ENCODE results near the gene AHCYL2.
A peak's percentile ranks its signal among the peaks of the same experiment; 100 is the strongest.

The AHCYL2 gene

DNA sequence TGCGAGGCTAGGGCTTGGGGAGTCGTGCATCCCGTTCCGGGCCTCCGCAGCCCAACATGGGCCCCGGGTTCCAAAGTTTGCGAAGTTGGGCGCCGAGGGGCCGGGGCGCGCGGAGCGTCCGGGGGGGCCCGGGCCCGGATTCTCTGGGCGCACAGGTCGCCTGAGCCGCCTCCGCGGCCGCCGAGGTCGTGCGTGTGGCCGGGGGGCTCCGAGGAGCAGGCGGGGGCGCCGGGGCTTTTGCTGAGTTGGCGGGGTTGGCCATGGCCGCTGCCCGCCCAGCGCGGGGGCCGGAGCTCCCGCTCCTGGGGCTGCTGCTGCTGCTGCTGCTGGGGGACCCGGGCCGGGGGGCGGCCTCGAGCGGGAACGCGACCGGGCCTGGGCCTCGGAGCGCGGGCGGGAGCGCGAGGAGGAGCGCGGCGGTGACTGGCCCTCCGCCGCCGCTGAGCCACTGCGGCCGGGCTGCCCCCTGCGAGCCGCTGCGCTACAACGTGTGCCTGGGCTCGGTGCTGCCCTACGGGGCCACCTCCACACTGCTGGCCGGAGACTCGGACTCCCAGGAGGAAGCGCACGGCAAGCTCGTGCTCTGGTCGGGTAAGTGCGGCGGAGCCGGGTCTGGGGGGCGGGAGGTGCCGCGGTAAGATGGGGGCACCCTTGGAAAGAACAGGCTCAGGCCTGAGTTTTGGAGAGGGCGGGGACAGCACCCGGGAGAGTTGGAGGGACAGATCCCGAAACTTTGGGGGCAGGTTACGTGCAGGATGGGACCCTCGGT lies 35.8 kb upstream of the AHCYL2 start:
- TF ChIP-seq, protein P1, sequence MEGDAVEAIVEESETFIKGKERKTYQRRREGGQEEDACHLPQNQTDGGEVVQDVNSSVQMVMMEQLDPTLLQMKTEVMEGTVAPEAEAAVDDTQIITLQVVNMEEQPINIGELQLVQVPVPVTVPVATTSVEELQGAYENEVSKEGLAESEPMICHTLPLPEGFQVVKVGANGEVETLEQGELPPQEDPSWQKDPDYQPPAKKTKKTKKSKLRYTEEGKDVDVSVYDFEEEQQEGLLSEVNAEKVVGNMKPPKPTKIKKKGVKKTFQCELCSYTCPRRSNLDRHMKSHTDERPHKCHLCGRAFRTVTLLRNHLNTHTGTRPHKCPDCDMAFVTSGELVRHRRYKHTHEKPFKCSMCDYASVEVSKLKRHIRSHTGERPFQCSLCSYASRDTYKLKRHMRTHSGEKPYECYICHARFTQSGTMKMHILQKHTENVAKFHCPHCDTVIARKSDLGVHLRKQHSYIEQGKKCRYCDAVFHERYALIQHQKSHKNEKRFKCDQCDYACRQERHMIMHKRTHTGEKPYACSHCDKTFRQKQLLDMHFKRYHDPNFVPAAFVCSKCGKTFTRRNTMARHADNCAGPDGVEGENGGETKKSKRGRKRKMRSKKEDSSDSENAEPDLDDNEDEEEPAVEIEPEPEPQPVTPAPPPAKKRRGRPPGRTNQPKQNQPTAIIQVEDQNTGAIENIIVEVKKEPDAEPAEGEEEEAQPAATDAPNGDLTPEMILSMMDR (IDR thresholded peaks at IDR 0.05; ENCODE audit: low read length, missing control alignments) = no peak
- DNase-seq (ENCODE audit: low read depth) = peak; percentile 24
- peak overlapping the region; percentile 64 for H3K4me3 ChIP-seq (replicated peaks; ENCODE audit: low read depth, low read length)

DNA sequence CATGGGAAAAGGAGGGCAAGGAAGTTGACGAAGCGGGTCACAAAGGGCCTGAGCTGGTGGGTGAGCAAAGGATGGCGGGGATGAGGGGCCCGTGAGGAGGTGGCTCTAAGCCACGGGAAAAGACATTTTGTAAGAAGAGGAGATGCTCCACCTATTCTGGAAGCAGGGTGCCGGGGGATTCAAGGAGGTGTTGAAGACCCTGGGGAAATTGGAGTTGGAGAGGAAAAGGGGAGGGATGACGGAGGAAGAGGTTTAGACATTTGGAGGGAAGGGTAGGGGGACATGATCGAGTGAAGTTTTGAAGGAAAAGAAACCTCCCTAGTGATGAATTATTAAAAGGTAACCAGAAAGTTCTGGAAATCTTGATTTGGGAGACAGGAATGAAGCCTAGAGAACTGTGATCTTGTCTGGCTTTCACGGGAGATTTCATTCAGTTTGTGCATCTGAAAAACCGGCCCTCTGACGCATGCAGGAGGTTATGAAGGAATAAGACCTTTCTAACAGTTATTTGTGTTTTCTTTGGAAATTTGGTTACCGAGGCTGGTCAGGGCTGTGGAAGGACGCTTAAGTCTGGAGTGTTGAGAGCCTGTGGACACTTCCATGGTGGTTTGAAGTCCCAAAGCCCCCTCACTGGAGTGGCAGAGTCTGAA lies 35.0 kb upstream of the AHCYL2 start:
- peak overlapping the region; percentile 64 for H3K4me3 ChIP-seq (replicated peaks; ENCODE audit: low read depth, low read length)
- no peak for DNase-seq (ENCODE audit: low read depth)
- TF ChIP-seq, protein P1 (IDR thresholded peaks at IDR 0.05; ENCODE audit: low read length, missing control alignments) = no peak

DNA sequence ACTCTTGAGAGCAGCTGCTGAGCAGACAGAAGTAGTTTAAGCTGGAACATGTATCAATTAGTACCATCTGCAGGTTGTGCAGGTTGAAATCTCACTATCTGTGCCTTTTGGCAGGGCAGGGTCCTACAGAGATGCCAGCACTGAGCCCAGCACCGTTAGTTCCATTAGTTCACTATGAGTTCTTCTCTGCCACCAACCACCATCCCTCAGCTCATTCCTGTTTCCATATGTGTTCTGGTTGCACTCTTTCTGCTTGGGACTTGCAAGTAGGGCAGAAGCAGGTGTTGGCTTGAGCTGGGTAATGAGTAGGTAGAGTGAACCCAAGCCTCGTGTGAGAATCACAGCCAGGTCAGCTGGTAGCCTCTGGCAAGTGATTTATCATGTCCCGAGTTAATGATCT lies 33.6 kb upstream of the AHCYL2 start:
- TF ChIP-seq, protein P1 (IDR thresholded peaks at IDR 0.05; ENCODE audit: low read length, missing control alignments) = no peak

DNA sequence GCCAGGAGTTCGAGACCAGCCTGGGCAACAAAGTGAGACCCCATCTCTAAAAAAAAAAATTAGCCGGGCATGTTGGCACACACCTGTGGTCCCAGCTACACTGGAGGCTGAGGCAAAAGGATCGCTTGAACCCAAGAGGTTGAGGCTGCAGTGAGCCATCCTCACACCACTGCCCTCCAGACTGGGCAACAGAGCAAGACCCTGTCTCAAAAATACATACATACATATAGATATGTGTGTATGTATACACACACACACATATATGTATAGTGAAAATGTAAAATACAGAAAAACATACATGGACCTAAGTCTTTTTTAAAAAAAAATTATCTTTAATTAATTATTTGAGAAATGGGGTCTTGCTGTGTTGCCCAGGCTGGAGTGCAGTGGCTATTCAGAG lies 30.9 kb upstream of the AHCYL2 start:
- TF ChIP-seq, protein P1 (IDR thresholded peaks at IDR 0.05; ENCODE audit: low read length, missing control alignments) = no peak
- DNase-seq (ENCODE audit: low read depth) = no peak
- no peak overlapping the region for H3K4me3 ChIP-seq (replicated peaks; ENCODE audit: low read depth, low read length)

More for the DNA sequence above, 33.6 kb upstream of the AHCYL2 start:
- H3K4me3 ChIP-seq (replicated peaks; ENCODE audit: low read depth, low read length) = no peak overlapping the region
- DNase-seq (ENCODE audit: low read depth) = no peak

DNA sequence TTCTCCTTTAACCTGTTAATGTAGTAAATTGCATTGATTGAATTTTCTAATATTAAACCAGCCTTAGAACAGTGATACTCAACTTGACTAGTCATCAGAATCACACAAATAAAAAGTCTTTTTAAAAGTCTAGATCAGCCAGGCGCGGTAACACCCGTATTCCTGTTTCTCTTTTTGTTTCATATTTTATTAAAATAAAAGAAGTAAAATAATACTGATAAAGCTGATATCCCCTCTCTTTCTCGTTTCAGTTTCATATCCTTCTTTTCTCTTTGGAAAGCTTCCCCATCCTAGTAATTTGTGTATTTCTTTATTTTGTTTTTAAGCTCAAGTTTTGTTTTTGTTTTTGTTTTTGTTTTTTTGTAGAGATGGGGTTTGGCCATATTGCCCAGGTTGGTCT lies 27.1 kb upstream of the AHCYL2 start:
- no peak for DNase-seq (ENCODE audit: low read depth)
- TF ChIP-seq, protein P1 (IDR thresholded peaks at IDR 0.05; ENCODE audit: low read length, missing control alignments) = no peak
- H3K4me3 ChIP-seq (replicated peaks; ENCODE audit: low read depth, low read length) = no peak overlapping the region

DNA sequence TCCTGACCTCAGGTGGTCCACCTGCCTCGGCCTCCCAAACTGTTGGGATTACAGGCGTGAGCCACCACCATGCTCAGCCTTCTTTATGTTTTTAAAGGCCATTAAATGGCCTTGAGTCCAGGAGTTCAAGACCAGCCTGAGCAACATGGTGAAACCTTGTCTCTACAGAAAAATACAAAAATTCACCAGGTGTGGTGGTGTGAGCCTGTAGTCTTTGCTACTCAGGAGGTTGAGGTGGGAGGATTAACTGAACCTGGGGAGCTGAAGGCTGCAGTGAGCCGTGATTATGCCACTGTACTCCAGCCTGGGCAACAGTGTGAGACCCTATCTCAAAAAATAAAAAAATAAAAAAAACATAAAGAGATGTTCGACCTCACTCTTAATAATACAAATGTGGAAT lies 25.4 kb upstream of the AHCYL2 start:
- no peak overlapping the region for H3K4me3 ChIP-seq (replicated peaks; ENCODE audit: low read depth, low read length)
- no peak for DNase-seq (ENCODE audit: low read depth)
- TF ChIP-seq, protein P1 (IDR thresholded peaks at IDR 0.05; ENCODE audit: low read length, missing control alignments) = no peak

Measured in fibroblast of pulmonary artery (primary cell).